DOHH2 (cell line): Measurements from ENCODE around the gene BAZ2B.

ENCODE experiments used
- H3F3A ChIP-seq: fragments of 200-600 bp; sonication (generic), shearing (Covaris generic); 2 replicates; pipeline ENCODE4 v1.6.0; 2016; ENCODE audit warnings: antibody characterized with exemption, mild to moderate bottlenecking; ENCODE audit not compliant: control insufficient read depth, insufficient read depth
- H3K27ac ChIP-seq: fragments of 200-600 bp; sonication (generic); 2 replicates; pipeline ENCODE4 v1.5.1; 2014; ENCODE audit warnings: low read depth, mild to moderate bottlenecking, low read length, moderate library complexity
- H3K27me3 ChIP-seq: fragments of 200-600 bp; sonication (generic); 2 replicates; pipeline ENCODE4 v1.6.1; 2014; ENCODE audit warnings: mild to moderate bottlenecking, low read length, mixed read lengths; ENCODE audit not compliant: control insufficient read depth
- H3K36me3 ChIP-seq: fragments of 200-600 bp; sonication (generic); 2 replicates; pipeline ENCODE4 v1.6.1; 2014; ENCODE audit warnings: mild to moderate bottlenecking, low read length, moderate library complexity, mixed read lengths; ENCODE audit not compliant: control insufficient read depth
- H3K4me1 ChIP-seq: fragments of 200-600 bp; sonication (generic); 2 replicates; pipeline ENCODE4 v1.6.1; 2014; ENCODE audit warnings: mild to moderate bottlenecking, low read length, mixed read lengths; ENCODE audit not compliant: control insufficient read depth
- H3K4me2 ChIP-seq: fragments of 200-600 bp; sonication (generic); 2 replicates; pipeline ENCODE4 v1.6.0; 2014; ENCODE audit warnings: mild to moderate bottlenecking, low read length, moderate library complexity
- H3K4me3 ChIP-seq: fragments of 200-600 bp; sonication (generic); 2 replicates; pipeline ENCODE4 v1.5.1; 2014; ENCODE audit warnings: mild to moderate bottlenecking, low read length, mixed read lengths
- H3K79me2 ChIP-seq: fragments of 200-600 bp; sonication (generic); 2 replicates; pipeline ENCODE4 v1.6.1; 2014; ENCODE audit warnings: mild to moderate bottlenecking, low read length, mixed read lengths; ENCODE audit not compliant: control insufficient read depth
- H3K9me2 ChIP-seq: fragments of 200-600 bp; sonication (generic); replicated peaks from 2 replicates; pipeline ENCODE4 v1.6.1; 2014; ENCODE audit warnings: mild to moderate bottlenecking, low read length, mixed read lengths; ENCODE audit not compliant: control insufficient read depth
- H3K9me3 ChIP-seq: fragments of 200-600 bp; sonication (generic); 2 replicates; pipeline ENCODE4 v1.6.1; 2014; ENCODE audit warnings: antibody characterized with exemption, low read length, mixed read lengths; ENCODE audit not compliant: control insufficient read depth, insufficient read depth
- H4K20me1 ChIP-seq: fragments of 200-600 bp; sonication (generic); 2 replicates; pipeline ENCODE4 v1.6.0; 2014; ENCODE audit warnings: low read depth, mild to moderate bottlenecking, antibody characterized with exemption, low read length, moderate library complexity; ENCODE audit not compliant: control insufficient read depth, insufficient read depth
- EZH2phosphoT487 ChIP-seq: fragments of 200-600 bp; sonication (generic); IDR thresholded peaks from 2 replicates; pipeline ENCODE4 v1.6.1; 2017; ENCODE audit warnings: borderline replicate concordance, mild to moderate bottlenecking, antibody characterized with exemption, low read length, moderate library complexity, mixed read lengths
- TF ChIP-seq, protein P1 (sequence below): fragments of 200-600 bp; sonication (generic); IDR thresholded peaks from one replicate; pipeline ENCODE4 v1.5.1; 2014; ENCODE audit warnings: antibody characterized with exemption, mild to moderate bottlenecking, low read depth, low read length; ENCODE audit not compliant: poor library complexity, severe bottlenecking

BAZ2B gene

DNA sequence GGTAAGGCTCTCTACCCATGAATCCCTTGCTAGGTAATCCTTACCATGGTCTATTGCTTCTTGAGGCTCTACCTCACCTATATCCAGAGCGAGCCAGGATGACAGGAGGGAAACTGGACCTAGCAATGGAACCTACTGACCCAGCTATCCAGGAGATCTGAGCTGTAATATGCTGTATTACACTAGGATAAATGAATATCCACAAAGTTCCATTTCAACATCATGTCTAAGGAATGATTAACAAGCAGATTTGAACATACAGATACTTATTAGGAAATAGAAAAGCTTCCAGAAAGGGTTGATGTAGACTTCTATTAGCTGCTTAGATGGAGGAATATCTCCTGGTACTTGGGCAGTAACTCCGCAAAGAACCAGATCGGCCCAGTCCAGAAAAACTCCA lies 110.1 kb downstream of the BAZ2B start:
- Histone ChIP-seq H3K4me1 (peaks cover 3% of the 10 kb centered on the region; the same call in 1 of the 2 replicates), H3F3A (no peaks in the 10 kb centered on the region; the same call in 1 of the 2 replicates), H3K9me3 (no peaks in the 10 kb centered on the region), H3K27ac (no peak overlapping the region), H4K20me1 (no peaks in the 10 kb centered on the region), H3K36me3 (no peaks in the 10 kb centered on the region), H3K4me3 (no peak overlapping the region), H3K27me3 (no peaks in the 10 kb centered on the region), H3K4me2 (no peak overlapping the region), H3K9me2 (no peaks in the 10 kb centered on the region), H3K79me2 (peaks cover 48% of the 10 kb centered on the region)
- TF ChIP-seq EZH2phosphoT487: no peak
- TF ChIP-seq, protein P1, sequence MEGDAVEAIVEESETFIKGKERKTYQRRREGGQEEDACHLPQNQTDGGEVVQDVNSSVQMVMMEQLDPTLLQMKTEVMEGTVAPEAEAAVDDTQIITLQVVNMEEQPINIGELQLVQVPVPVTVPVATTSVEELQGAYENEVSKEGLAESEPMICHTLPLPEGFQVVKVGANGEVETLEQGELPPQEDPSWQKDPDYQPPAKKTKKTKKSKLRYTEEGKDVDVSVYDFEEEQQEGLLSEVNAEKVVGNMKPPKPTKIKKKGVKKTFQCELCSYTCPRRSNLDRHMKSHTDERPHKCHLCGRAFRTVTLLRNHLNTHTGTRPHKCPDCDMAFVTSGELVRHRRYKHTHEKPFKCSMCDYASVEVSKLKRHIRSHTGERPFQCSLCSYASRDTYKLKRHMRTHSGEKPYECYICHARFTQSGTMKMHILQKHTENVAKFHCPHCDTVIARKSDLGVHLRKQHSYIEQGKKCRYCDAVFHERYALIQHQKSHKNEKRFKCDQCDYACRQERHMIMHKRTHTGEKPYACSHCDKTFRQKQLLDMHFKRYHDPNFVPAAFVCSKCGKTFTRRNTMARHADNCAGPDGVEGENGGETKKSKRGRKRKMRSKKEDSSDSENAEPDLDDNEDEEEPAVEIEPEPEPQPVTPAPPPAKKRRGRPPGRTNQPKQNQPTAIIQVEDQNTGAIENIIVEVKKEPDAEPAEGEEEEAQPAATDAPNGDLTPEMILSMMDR: no peak

DNA sequence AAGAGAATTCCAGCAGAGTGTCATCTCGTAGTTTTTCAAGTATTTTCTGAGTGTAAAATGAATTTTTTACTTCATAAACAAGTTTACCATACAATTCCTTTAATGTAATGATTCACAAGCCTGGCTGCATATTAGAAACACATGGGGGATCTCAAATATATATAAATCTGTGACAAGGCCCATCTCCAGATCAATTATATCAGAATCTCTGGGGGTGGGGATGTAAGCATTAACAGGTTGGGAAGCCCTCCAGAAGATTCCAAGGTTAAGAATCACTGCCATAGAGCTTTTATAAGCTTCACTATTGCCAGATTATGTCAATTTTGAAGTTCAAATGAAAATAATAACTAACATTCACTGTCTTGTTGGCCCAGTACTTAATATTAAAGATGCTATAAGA lies 111.2 kb downstream of the BAZ2B start:
- Histone ChIP-seq H3K79me2 (peaks cover 40% of the 10 kb centered on the region), H3K4me3 (no peak overlapping the region), H3K36me3 (no peaks in the 10 kb centered on the region), H3K9me3 (peaks cover 4% of the 10 kb centered on the region; the same call in 1 of the 2 replicates), H3K9me2 (no peaks in the 10 kb centered on the region), H3K4me1 (peaks cover 1% of the 10 kb centered on the region; the same call in 1 of the 2 replicates), H3K4me2 (no peak overlapping the region), H3K27ac (no peak overlapping the region), H4K20me1 (no peaks in the 10 kb centered on the region), H3K27me3 (no peaks in the 10 kb centered on the region), H3F3A (no peaks in the 10 kb centered on the region; the same call in 1 of the 2 replicates)
- TF ChIP-seq EZH2phosphoT487: no peak
- TF ChIP-seq, protein P1: no peak

DNA sequence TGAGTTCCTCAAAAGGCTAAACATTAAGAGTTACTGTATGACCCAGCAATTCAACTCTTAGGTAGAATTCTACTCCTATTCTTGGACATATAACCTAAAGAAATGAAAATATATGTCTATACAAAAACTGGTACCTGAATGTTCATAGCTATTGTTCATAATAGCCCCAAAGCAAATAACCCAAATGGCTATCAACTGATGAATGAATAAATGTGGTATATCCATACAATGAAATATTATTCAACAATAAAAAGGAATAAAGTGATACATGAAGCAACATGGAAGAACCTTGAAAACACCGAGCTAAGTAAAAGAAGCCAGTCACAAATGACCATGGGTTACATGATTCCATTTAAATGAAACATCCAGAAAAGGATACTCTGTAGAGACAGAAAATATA lies 114.6 kb downstream of the BAZ2B start:
- H3K9me2 ChIP-seq: no peaks in the 10 kb centered on the region
- H3K9me3 ChIP-seq: peaks cover 5% of the 10 kb centered on the region; the same call in 1 of the 2 replicates
- H3K4me3 ChIP-seq: no peak overlapping the region
- H4K20me1 ChIP-seq: no peaks in the 10 kb centered on the region
- H3F3A ChIP-seq: peaks cover 8% of the 10 kb centered on the region
- no peaks in the 10 kb centered on the region for H3K36me3 ChIP-seq
- no peak overlapping the region for H3K27ac ChIP-seq
- H3K4me2 ChIP-seq: no peak overlapping the region
- peaks cover 11% of the 10 kb centered on the region for H3K4me1 ChIP-seq
- TF ChIP-seq EZH2phosphoT487: no peak
- TF ChIP-seq, protein P1: no peak
- H3K27me3 ChIP-seq: no peaks in the 10 kb centered on the region
- H3K79me2 ChIP-seq: peaks cover 28% of the 10 kb centered on the region
